Prostate gland (tissue), 2 donors: ENCODE results near the gene OR1E2. TPM values are rescaled to one million over a fixed set of nuclear protein-coding genes. Genes with fewer than 3 reads are reported as not detected.
"Not testable (repeated sequence)": the region's sequence is repeated elsewhere in the genome, so short reads cannot be mapped to it uniquely, and the experiment has no call there.

Source experiments
- DNase-seq: peaks from one replicate; pipeline ENCODE4 v3.0.0-alpha.2; 2019; ENCODE audit warnings: low spot score
- H3K27ac ChIP-seq, 2 donors: fragments of 200-600 bp; sonication (generic); 2 replicates each; pipeline ENCODE4 v1.5.1; 2017 to 2019
- H3K27me3 ChIP-seq: fragments of 200-600 bp; sonication (generic); replicated peaks from 2 replicates; pipeline ENCODE4 v1.5.1; 2019; ENCODE audit not compliant: insufficient read depth
- H3K36me3 ChIP-seq, 2 donors: fragments of 200-600 bp; sonication (generic); 1 replicate in 1 of 2; 2 replicates in 1 of 2; pipeline versions ENCODE4 v1.5.1 to v1.8.1; 2017 to 2019
- H3K4me1 ChIP-seq: fragments of 200-600 bp; sonication (generic); replicated peaks from 2 replicates; pipeline ENCODE4 v1.5.1; 2019
- H3K4me3 ChIP-seq, 2 donors: fragments of 200-600 bp; sonication (generic); 2 replicates each; pipeline ENCODE4 v1.5.1; 2017 to 2019
- H3K9me3 ChIP-seq: fragments of 200-600 bp; sonication (generic); 2 replicates; pipeline ENCODE4 v1.5.1; 2017
- CTCF ChIP-seq, 4 experiments: fragments of 200-600 bp in 2 of 4; fragments of 450-650 bp in 2 of 4; sonication (generic) in 2 of 4; IDR thresholded peaks; 1 replicate in 3 of 4; 2 replicates in 1 of 4; pipeline ENCODE4 v1.5.1; 2016 to 2019; ENCODE audit warnings: antibody characterized with exemption in 4 of 4, mild to moderate bottlenecking in 2 of 4, moderate library complexity in 2 of 4
- POLR2A ChIP-seq: fragments of 450-650 bp; IDR thresholded peaks from one replicate; pipeline ENCODE4 v1.6.1; 2016; ENCODE audit warnings: antibody characterized with exemption, mild to moderate bottlenecking
- POLR2AphosphoS5 ChIP-seq: sonication (generic); formaldehyde crosslinking; IDR thresholded peaks from one replicate; pipeline ENCODE4 v1.6.1; 2017; ENCODE audit warnings: antibody characterized with exemption
- WGBS: methylation state at CpG from one replicate; pipeline ENCODE4 v1.1.5; 2018; 5-methylcytosine and 5-hydroxymethylcytosine counted together
- intact Hi-C: fragments of 100-400 bp; cut with DNase I; formaldehyde crosslinking; loops from one replicate; pipeline ENCODE4 v1.14.2; 2022
- total RNA-seq, 2 donors: library from RNA; depleted of rRNA; stranded (reverse); fragments of >200 nt; gene quantifications; one replicate each; pipeline ENCODE4 v1.1.0, GENCODE V29; 2016

The OR1E2 gene
- total RNA-seq, 2 donors from 2014 or later, result not detected

DNA sequence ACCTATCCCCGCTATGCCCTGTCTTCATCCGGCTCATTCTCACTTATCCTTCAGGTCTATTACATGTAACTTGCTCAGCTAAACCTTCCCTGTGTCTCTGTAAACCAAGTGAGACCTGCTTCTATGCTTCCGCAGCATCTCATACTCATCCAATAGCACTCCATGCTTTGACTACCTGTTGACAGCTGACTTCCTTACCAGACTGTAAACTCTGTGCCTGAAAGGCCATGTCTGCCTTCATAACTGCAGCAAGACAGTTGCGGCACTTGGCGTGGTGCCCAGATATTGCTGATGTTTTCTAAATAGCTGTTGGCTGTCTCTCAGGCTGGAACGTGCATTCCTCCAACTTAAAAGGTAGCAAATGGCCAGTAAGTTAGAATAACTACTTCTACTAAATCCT, 33.6 kb downstream of the OR1E2 start:
- no peak overlapping the region for H3K4me3 ChIP-seq
- no peaks in the 10 kb centered on the region for H3K9me3 ChIP-seq
- no peaks in the 10 kb centered on the region for H3K27me3 ChIP-seq
- WGBS, result 52% methylated on average over 6 of the region's 6 CpGs
- DNase-seq, result no peak
- no peaks in the 10 kb centered on the region for H3K4me1 ChIP-seq
- H3K27ac ChIP-seq, result no peak overlapping the region
- intact Hi-C loops, result no loop called here
- H3K36me3 ChIP-seq, result no peaks in the 10 kb centered on the region
- no peak for TF ChIP-seq POLR2A
- TF ChIP-seq POLR2AphosphoS5, result no peak
- TF ChIP-seq CTCF (IDR thresholded peaks at IDR 0.05), result no peak

- intact Hi-C loops, result no loop called here
- Histone ChIP-seq H3K27ac (no peak within 1 kb of the TSS), H3K27me3 (no peaks in the 10 kb centered on the region), H3K4me1 (no peaks in the 10 kb centered on the region), H3K9me3 (no peaks in the 10 kb centered on the region), H3K36me3 (no peaks in the 10 kb centered on the region), H3K4me3 (no peak within 1 kb of the TSS)
- TF ChIP-seq CTCF (IDR thresholded peaks at IDR 0.05) (no peak), POLR2AphosphoS5 (no peak), POLR2A (no peak)
- no peak for DNase-seq
- WGBS, result 81% methylated on average over 1 of the region's 1 CpG
Measured at GRCh38 chr17:3398310-3398709, 35.3 kb downstream of the OR1E2 start, which contains the start of gene OR1E1. Gene OR1E1, minus strand, starts transcription at chr17:3398410. Its CDS starts 0 bp downstream, at chr17:3398410.

GRCh38 chr17:3397801-3398200, 35.8 kb downstream of the OR1E2 start:
- H3K36me3 ChIP-seq, DNase-seq, H3K4me3 ChIP-seq, H3K9me3 ChIP-seq, H3K27ac ChIP-seq, intact Hi-C loops, H3K27me3 ChIP-seq, H3K4me1 ChIP-seq: not testable (repeated sequence)
- 50% methylated on average over 7 of the region's 7 CpGs for WGBS

DNA sequence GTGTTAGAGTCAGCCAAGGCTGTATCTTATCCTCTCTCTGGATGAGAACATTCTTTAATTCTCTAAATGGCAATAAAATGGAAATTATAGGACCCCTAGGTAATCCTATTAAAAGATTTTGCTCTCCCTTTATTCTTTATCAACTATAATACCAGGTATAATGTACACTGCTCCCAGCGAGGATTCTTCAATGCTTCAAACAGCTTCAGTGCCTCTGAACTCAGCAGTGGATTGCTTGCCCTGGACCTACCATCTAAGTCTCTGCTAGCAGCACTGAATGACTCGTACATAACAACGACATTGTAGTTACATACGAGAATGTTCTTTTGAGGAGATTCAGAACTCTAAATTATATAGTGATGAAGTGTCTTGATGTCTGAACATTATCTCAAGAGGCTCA, 43.9 kb downstream of the OR1E2 start:
- no peak overlapping the region for H3K27ac ChIP-seq
- TF ChIP-seq POLR2AphosphoS5, result no peak
- TF ChIP-seq POLR2A, result no peak
- no peak for TF ChIP-seq CTCF (IDR thresholded peaks at IDR 0.05)
- H3K4me3 ChIP-seq, result no peak overlapping the region
- no peaks in the 10 kb centered on the region for H3K36me3 ChIP-seq
- intact Hi-C loops, result no loop called here
- no peaks in the 10 kb centered on the region for H3K9me3 ChIP-seq
- WGBS, result 73% methylated on average over 4 of the region's 4 CpGs
- H3K4me1 ChIP-seq, result no peaks in the 10 kb centered on the region
- no peaks in the 10 kb centered on the region for H3K27me3 ChIP-seq
- no peak for DNase-seq

- H3K4me3 ChIP-seq, result no peak within 1 kb of the TSS
- H3K27ac ChIP-seq, result no peak within 1 kb of the TSS
- H3K4me1 ChIP-seq, result no peaks in the 10 kb centered on the region
- no peak for DNase-seq
- H3K36me3 ChIP-seq, result no peaks in the 10 kb centered on the region
- H3K27me3 ChIP-seq, result no peaks in the 10 kb centered on the region
- intact Hi-C loops, result no loop called here
- H3K9me3 ChIP-seq, result no peaks in the 10 kb centered on the region
- WGBS, result 30% methylated on average over 92 of the region's 92 CpGs
- TF ChIP-seq POLR2AphosphoS5 (no peak), CTCF (IDR thresholded peaks at IDR 0.05) (no peak), POLR2A (no peak)
Measured at GRCh38 chr17:3385869-3386816, 47.5 kb downstream of the OR1E2 start, which contains the start of gene OR3A2. Gene OR3A2, minus strand, starts transcription at chr17:3386308.

Other genes starting within 250 kb of the OR1E2 start
- gene OR1A2, start 236.3 kb downstream of the OR1E2 start, total RNA-seq, result not detected
- gene OR1A1, start 226.2 kb downstream of the OR1E2 start, total RNA-seq, result not detected
- 1 to 10 TPM in 1 of 2 donors, not detected in 1; 2.8 TPM for gene OR3A1, start 135.5 kb downstream of the OR1E2 start, total RNA-seq
- 1 to 10 TPM in 1 of 2 donors, not detected in 1; 7.9 TPM for gene OR3A2, start 47.5 kb downstream of the OR1E2 start, total RNA-seq
- gene OR1E1, start 35.4 kb downstream of the OR1E2 start, total RNA-seq, result not detected
- not detected for gene OR3A3, start 22.5 kb downstream of the OR1E2 start, total RNA-seq
- 10 to 100 TPM in 1 of 2 donors, not detected in 1; 13.5 TPM for gene SPATA22, start 38.0 kb upstream of the OR1E2 start, total RNA-seq
- 1 to 10 TPM in 1 of 2 donors, under 1 TPM in 1; 0.46 to 3.5 TPM for gene ASPA, start 42.2 kb upstream of the OR1E2 start, total RNA-seq
- 10 to 100 TPM in 1 of 2 donors, not detected in 1; 10.5 TPM for gene TRPV3, start 124.0 kb upstream of the OR1E2 start, total RNA-seq
- 10 to 100 TPM in 1 of 2 donors, 1 to 10 TPM in 1; 4.0 to 10.6 TPM for gene TRPV1, start 175.6 kb upstream of the OR1E2 start, total RNA-seq
- 10 to 100 TPM; 13.6 to 25.5 TPM for gene SHPK, start 202.4 kb upstream of the OR1E2 start, total RNA-seq
- gene CTNS, start 202.9 kb upstream of the OR1E2 start, total RNA-seq, result 10 to 100 TPM; 26.9 to 51.2 TPM
- 100 to 1,000 TPM; 171 to 270 TPM for gene TAX1BP3, start 234.7 kb upstream of the OR1E2 start, total RNA-seq
- 10 to 100 TPM; 12.7 to 31.8 TPM for gene EMC6, start 235.0 kb upstream of the OR1E2 start, total RNA-seq